Neuronal stem cell (in vitro differentiated cells): ENCODE data around the gene PRH2.

ENCODE experiments used
- DNase-seq: peaks from one replicate; pipeline ENCODE4 v3.0.0-alpha.2; 2013; ENCODE audit warnings: low spot score
- H2AFZ ChIP-seq: one replicate; pipeline ENCODE4 v1.6.1; 2013; ENCODE audit warnings: mild to moderate bottlenecking, low read length, inconsistent platforms
- H2AK5ac ChIP-seq: 2 replicates; pipeline ENCODE4 v1.6.1; 2013; ENCODE audit warnings: low read depth, mild to moderate bottlenecking, inconsistent platforms, low read length, moderate library complexity, mixed read lengths
- H2BK120ac ChIP-seq: 2 replicates; pipeline ENCODE4 v1.6.1; 2013; ENCODE audit warnings: low read depth, mild to moderate bottlenecking, inconsistent platforms, low read length, moderate library complexity, mixed read lengths
- H2BK12ac ChIP-seq: one replicate; pipeline ENCODE4 v1.6.1; 2013; ENCODE audit warnings: low read length, inconsistent platforms
- H2BK15ac ChIP-seq: 2 replicates; pipeline ENCODE4 v1.6.1; 2013; ENCODE audit warnings: mild to moderate bottlenecking, low read length, inconsistent platforms, mixed read lengths
- H2BK5ac ChIP-seq: one replicate; pipeline ENCODE4 v1.6.1; 2013; ENCODE audit warnings: inconsistent platforms, mild to moderate bottlenecking, low read length, moderate library complexity
- H3K14ac ChIP-seq: one replicate; pipeline ENCODE4 v1.6.1; 2013; ENCODE audit warnings: low read length, inconsistent platforms
- H3K18ac ChIP-seq: 2 replicates; pipeline ENCODE4 v1.6.1; 2013; ENCODE audit warnings: low read length, inconsistent platforms
- H3K23ac ChIP-seq: 2 replicates; pipeline ENCODE4 v1.6.1; 2013; ENCODE audit warnings: low read depth, mild to moderate bottlenecking, mixed read lengths, low read length, inconsistent platforms; ENCODE audit not compliant: poor library complexity
- H3K27ac ChIP-seq: replicated peaks from 3 replicates; pipeline ENCODE4 v1.5.1; 2013; ENCODE audit warnings: low read length, inconsistent platforms
- H3K27me3 ChIP-seq, 3 experiments: 2 replicates each; pipeline ENCODE4 v1.6.1; 2013; ENCODE audit warnings: low read length in 3 of 3, mild to moderate bottlenecking in 2 of 3, inconsistent platforms in 1 of 3, low read depth in 1 of 3, mixed read lengths in 1 of 3, moderate library complexity in 1 of 3; ENCODE audit not compliant: control insufficient read depth in 3 of 3, insufficient read depth in 3 of 3
- H3K36me3 ChIP-seq, 2 donors: replicated peaks in 1 of 2; 2 replicates each; pipeline ENCODE4 v1.6.1; 2013; ENCODE audit warnings: low read length in 2 of 2; ENCODE audit not compliant: control insufficient read depth in 2 of 2, insufficient read depth in 2 of 2
- H3K4ac ChIP-seq: 2 replicates; pipeline ENCODE4 v1.6.1; 2013; ENCODE audit warnings: inconsistent platforms, mild to moderate bottlenecking, low read length, moderate library complexity
- H3K4me1 ChIP-seq, 2 donors: 1 replicate in 1 of 2; 2 replicates in 1 of 2; pipeline ENCODE4 v1.6.1; 2013; ENCODE audit warnings: low read length in 2 of 2, low read depth in 1 of 2; ENCODE audit not compliant: control insufficient read depth in 2 of 2, insufficient read depth in 1 of 2
- H3K4me2 ChIP-seq: one replicate; pipeline ENCODE4 v1.6.1; 2013; ENCODE audit warnings: mild to moderate bottlenecking, low read length, inconsistent platforms; ENCODE audit not compliant: insufficient read depth, poor library complexity, severe bottlenecking
- H3K4me3 ChIP-seq, 2 donors: 2 replicates each; pipeline ENCODE4 v1.5.1; 2013; ENCODE audit warnings: low read length in 2 of 2, mild to moderate bottlenecking in 2 of 2, inconsistent platforms in 1 of 2, moderate library complexity in 1 of 2
- H3K79me1 ChIP-seq: one replicate; pipeline ENCODE4 v1.6.1; 2013; ENCODE audit warnings: low read depth, mild to moderate bottlenecking, inconsistent platforms, low read length, moderate library complexity
- H3K9ac ChIP-seq: one replicate; pipeline ENCODE4 v1.6.1; 2013; ENCODE audit warnings: mild to moderate bottlenecking, low read depth, low read length, inconsistent platforms; ENCODE audit not compliant: poor library complexity
- H3K9me3 ChIP-seq, 2 donors: replicated peaks in 1 of 2; 2 replicates each; pipeline versions ENCODE3 to v1.6.1; 2013; ENCODE audit warnings: low read length in 2 of 2, mild to moderate bottlenecking in 2 of 2, inconsistent platforms in 1 of 2, low read depth in 1 of 2, mixed read lengths in 1 of 2, moderate library complexity in 1 of 2; ENCODE audit not compliant: control insufficient read depth in 2 of 2, insufficient read depth in 1 of 2
- H4K8ac ChIP-seq: one replicate; pipeline ENCODE4 v1.6.1; 2013; ENCODE audit warnings: low read depth, mild to moderate bottlenecking, inconsistent platforms, low read length, moderate library complexity
- H4K91ac ChIP-seq: one replicate; pipeline ENCODE4 v1.6.1; 2013; ENCODE audit warnings: low read length, low read depth, mild to moderate bottlenecking, inconsistent platforms; ENCODE audit not compliant: poor library complexity
- WGBS, 2 donors: extraction: QIAGEN DNeasy Blood & Tissue Kit; methylation state at CpG; one replicate each; pipeline ENCODE4 v1.1.7; 2013; ENCODE audit warnings: missing lambda C conversion rate in 2 of 2, mixed read lengths in 1 of 2; ENCODE audit not compliant: insufficient read length in 2 of 2, insufficient replicate concordance in 1 of 2; ENCODE audit errors: extremely low coverage in 2 of 2; 5-methylcytosine and 5-hydroxymethylcytosine counted together

Gene PRH2

GRCh38 chr12:10941369-10941768 lies 12.3 kb downstream of the PRH2 start:
- Histone ChIP-seq H3K9ac (no peak overlapping the region), H2BK5ac (no peak overlapping the region), H3K23ac (no peak overlapping the region), H2BK15ac (no peak overlapping the region), H3K4ac (no peak overlapping the region), H3K27ac (no peak overlapping the region), H3K18ac (no peak overlapping the region), H2BK120ac (no peak overlapping the region), H3K27me3 (no peaks in the 10 kb centered on the region), H3K4me2 (no peak overlapping the region), H3K79me1 (no peaks in the 10 kb centered on the region), H3K9me3 (peaks cover 0 to 2% of the 10 kb centered on the region in 2 donors), H4K91ac (no peak overlapping the region), H3K14ac (no peak overlapping the region), H2BK12ac (no peak overlapping the region), H3K4me3 (no peak overlapping the region), H3K4me1 (no peaks in the 10 kb centered on the region), H4K8ac (no peak overlapping the region), H3K36me3 (no peaks in the 10 kb centered on the region), H2AFZ (no peak overlapping the region), H2AK5ac (no peak overlapping the region)
- no peak for DNase-seq

DNA sequence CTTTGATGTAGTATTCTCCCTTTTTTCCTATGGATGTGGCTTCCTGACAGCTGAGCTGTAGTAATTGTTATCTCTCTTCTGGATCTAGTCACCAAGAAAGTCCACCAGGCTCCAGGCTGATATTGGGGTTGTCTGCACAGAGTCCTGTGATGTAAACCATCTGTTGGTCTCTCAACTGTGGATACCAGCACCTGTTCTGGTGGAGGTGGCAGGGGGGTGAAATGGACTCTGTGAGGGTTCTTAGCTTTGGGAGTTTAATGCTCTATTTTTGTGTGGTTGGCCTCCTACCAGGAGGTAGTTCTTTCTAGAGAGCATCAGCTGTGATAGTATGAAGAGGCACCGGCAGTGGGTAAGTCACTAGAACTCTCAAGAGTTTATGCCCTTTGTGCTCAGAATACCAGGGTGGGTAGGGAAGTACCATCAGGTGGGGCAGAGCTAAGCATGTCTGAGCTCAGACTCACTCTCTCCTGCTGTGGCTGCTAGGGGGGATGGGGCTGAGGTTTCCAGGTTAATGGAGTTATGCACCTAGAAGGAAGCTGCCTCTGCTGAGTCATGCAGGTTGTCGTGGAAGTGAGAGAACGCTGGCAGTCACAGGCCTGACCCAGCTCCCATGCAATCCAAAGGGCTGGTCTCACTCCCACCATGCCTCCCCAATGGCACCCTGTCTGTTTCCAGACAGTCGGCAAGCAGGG lies 13.0 kb downstream of the PRH2 start:
- Histone ChIP-seq H2AK5ac (no peak overlapping the region), H3K9ac (no peak overlapping the region), H2BK12ac (no peak overlapping the region), H2AFZ (no peak overlapping the region), H3K36me3 (no peaks in the 10 kb centered on the region), H4K91ac (no peak overlapping the region), H3K27ac (no peak overlapping the region), H3K4me1 (no peaks in the 10 kb centered on the region), H3K4me2 (no peak overlapping the region), H2BK5ac (no peak overlapping the region), H2BK15ac (no peak overlapping the region), H3K23ac (no peak overlapping the region), H3K27me3 (no peaks in the 10 kb centered on the region), H3K79me1 (no peaks in the 10 kb centered on the region), H3K4me3 (no peak overlapping the region), H3K14ac (no peak overlapping the region), H3K4ac (no peak overlapping the region), H3K18ac (peak overlapping the region; percentile 58), H3K9me3 (peaks cover 2 to 7% of the 10 kb centered on the region in 2 donors), H4K8ac (no peak overlapping the region), H2BK120ac (no peak overlapping the region)
- no CpG with 5 or more reads among the region's 4 CpGs for WGBS, 2 donors
- no peak for DNase-seq

DNA sequence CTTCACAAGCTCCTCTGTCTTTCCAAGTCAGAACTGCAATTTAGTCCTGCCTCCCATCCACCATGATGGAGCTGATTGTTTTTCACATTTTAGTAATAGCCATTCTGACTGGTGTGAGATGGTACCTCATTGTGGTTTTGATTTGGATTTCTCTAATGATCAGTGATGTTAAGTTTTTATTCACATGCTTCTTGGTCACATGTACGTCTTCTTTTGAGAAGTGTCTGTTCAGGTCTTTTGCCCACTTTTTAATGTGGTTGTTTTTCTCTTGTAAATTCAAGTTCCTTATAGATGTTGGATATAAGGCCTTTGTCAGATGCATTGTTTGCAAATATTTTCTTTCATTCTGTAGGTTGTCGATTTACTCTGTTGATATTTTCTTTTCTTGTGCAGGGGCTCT lies 14.1 kb downstream of the PRH2 start:
- Histone ChIP-seq H3K79me1 (no peaks in the 10 kb centered on the region), H3K14ac (no peak overlapping the region), H2AK5ac (no peak overlapping the region), H4K8ac (no peak overlapping the region), H3K27me3 (no peaks in the 10 kb centered on the region), H3K4me3 (no peak overlapping the region), H2BK5ac (no peak overlapping the region), H3K4me2 (no peak overlapping the region), H3K23ac (no peak overlapping the region), H3K4me1 (no peaks in the 10 kb centered on the region), H2BK15ac (no peak overlapping the region), H3K9ac (no peak overlapping the region), H2AFZ (no peak overlapping the region), H3K36me3 (no peaks in the 10 kb centered on the region), H3K27ac (no peak overlapping the region), H3K9me3 (peaks cover 2 to 9% of the 10 kb centered on the region in 2 donors), H3K18ac (no peak overlapping the region), H2BK120ac (no peak overlapping the region), H2BK12ac (no peak overlapping the region), H4K91ac (no peak overlapping the region), H3K4ac (no peak overlapping the region)
- no peak for DNase-seq
- WGBS, 2 donors: no CpG with 5 or more reads among the region's 2 CpGs

GRCh38 chr12:10952645-10953044 lies 23.6 kb downstream of the PRH2 start:
- no peak overlapping the region for H3K27ac ChIP-seq
- H3K9ac ChIP-seq: no peak overlapping the region
- H2AFZ ChIP-seq: no peak overlapping the region
- H3K36me3 ChIP-seq: peaks cover 0 to 3% of the 10 kb centered on the region in 2 donors
- H3K27me3 ChIP-seq: no peaks in the 10 kb centered on the region
- H2BK15ac ChIP-seq: no peak overlapping the region
- H3K4me3 ChIP-seq: peak overlapping the region in 1 of 2 donors; percentile 71
- H4K91ac ChIP-seq: no peak overlapping the region
- no peak overlapping the region for H3K23ac ChIP-seq
- H3K9me3 ChIP-seq: peaks cover 0 to 33% of the 10 kb centered on the region in 2 donors
- H3K4me2 ChIP-seq: no peak overlapping the region
- H2BK12ac ChIP-seq: no peak overlapping the region
- no peak overlapping the region for H2BK120ac ChIP-seq
- H3K4me1 ChIP-seq: no peaks in the 10 kb centered on the region
- no peak overlapping the region for H3K14ac ChIP-seq
- no peak overlapping the region for H3K4ac ChIP-seq
- no peak overlapping the region for H2AK5ac ChIP-seq
- WGBS, 2 donors: no CpG with 5 or more reads among the region's 4 CpGs
- H4K8ac ChIP-seq: no peak overlapping the region
- DNase-seq: no peak
- H3K18ac ChIP-seq: no peak overlapping the region
- H3K79me1 ChIP-seq: no peaks in the 10 kb centered on the region
- H2BK5ac ChIP-seq: no peak overlapping the region
